MM.1S (cell line): ENCODE results near the gene SEPTIN5.

ENCODE experiments used
- EZH2 ChIP-seq: fragments of 300-600 bp; sonication (generic); optimal IDR thresholded peaks from 2 replicates; pipeline ENCODE3; 2017; ENCODE audit warnings: low read depth, mild to moderate bottlenecking, antibody characterized with exemption, low read length, mixed read lengths
- EZH2phosphoT487 ChIP-seq: fragments of 300-600 bp; sonication (generic); IDR thresholded peaks from 2 replicates; pipeline ENCODE4 v1.6.1; 2018; ENCODE audit warnings: antibody characterized with exemption, low read length
- TF ChIP-seq, protein P1 (sequence below): fragments of 300-600 bp; sonication (generic); IDR thresholded peaks from 2 replicates; pipeline ENCODE4 v1.5.1; 2016; ENCODE audit warnings: antibody characterized with exemption, low read length, mixed read lengths

DNA sequence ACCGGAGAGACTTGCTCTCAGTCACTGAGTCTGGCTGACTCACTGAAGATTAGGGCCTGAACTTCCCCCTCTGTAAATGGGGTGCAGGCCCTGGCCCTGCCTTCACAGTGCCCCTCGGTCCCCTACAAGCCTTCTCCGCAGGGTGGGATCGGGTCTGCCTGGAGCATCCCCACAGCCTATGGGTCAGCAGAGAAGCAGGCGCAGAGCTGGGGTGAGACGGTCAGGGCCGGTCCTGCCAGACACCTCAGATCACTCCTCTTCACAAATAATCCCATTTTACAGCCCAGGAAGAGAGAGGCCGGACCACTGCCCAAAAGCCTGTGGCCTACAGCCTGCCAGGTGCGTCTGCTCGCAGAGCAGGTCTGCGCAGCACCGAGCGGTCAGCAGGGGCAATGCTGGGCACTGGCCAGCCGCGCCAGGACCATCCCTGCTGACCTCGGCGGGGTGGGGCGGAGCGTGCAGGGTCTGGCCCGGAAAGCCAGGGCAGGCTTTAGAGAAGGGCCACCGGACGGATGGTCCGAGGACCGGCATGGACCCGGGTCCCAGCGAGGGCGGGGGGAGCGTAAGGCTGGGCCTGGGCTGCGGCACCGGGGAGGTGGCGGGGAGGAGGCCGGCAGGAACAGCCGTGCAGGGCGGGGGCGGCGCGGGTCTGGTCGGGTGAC lies 522 bp upstream of the SEPTIN5 start:
- TF ChIP-seq, protein P1, sequence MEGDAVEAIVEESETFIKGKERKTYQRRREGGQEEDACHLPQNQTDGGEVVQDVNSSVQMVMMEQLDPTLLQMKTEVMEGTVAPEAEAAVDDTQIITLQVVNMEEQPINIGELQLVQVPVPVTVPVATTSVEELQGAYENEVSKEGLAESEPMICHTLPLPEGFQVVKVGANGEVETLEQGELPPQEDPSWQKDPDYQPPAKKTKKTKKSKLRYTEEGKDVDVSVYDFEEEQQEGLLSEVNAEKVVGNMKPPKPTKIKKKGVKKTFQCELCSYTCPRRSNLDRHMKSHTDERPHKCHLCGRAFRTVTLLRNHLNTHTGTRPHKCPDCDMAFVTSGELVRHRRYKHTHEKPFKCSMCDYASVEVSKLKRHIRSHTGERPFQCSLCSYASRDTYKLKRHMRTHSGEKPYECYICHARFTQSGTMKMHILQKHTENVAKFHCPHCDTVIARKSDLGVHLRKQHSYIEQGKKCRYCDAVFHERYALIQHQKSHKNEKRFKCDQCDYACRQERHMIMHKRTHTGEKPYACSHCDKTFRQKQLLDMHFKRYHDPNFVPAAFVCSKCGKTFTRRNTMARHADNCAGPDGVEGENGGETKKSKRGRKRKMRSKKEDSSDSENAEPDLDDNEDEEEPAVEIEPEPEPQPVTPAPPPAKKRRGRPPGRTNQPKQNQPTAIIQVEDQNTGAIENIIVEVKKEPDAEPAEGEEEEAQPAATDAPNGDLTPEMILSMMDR = no peak
- TF ChIP-seq EZH2 (no peak), EZH2phosphoT487 (no peak)
